ENCODE data around the gene PHOSPHO1.

- no peak for TF ChIP-seq CTCF (IDR thresholded peaks at IDR 0.05; ENCODE audit: low read length)
- TF ChIP-seq EZH2 (optimal IDR thresholded peaks at IDR 0.05; ENCODE audit: low read depth, low read length): no peak
Observed at GRCh38 chr17:49214676-49215360, 15.8 kb downstream of the PHOSPHO1 start.
